Neuronal stem cell (in vitro differentiated cells): ENCODE data around the gene RFX1.

Experiments
- DNase-seq: peaks from one replicate; pipeline ENCODE4 v3.0.0-alpha.2; 2013; ENCODE audit warnings: low spot score
- H2AFZ ChIP-seq: one replicate; pipeline ENCODE4 v1.6.1; 2013; ENCODE audit warnings: mild to moderate bottlenecking, low read length, inconsistent platforms
- H2AK5ac ChIP-seq: 2 replicates; pipeline ENCODE4 v1.6.1; 2013; ENCODE audit warnings: low read depth, mild to moderate bottlenecking, inconsistent platforms, low read length, moderate library complexity, mixed read lengths
- H2BK120ac ChIP-seq: 2 replicates; pipeline ENCODE4 v1.6.1; 2013; ENCODE audit warnings: low read depth, mild to moderate bottlenecking, inconsistent platforms, low read length, moderate library complexity, mixed read lengths
- H2BK12ac ChIP-seq: one replicate; pipeline ENCODE4 v1.6.1; 2013; ENCODE audit warnings: low read length, inconsistent platforms
- H2BK15ac ChIP-seq: 2 replicates; pipeline ENCODE4 v1.6.1; 2013; ENCODE audit warnings: mild to moderate bottlenecking, low read length, inconsistent platforms, mixed read lengths
- H2BK5ac ChIP-seq: one replicate; pipeline ENCODE4 v1.6.1; 2013; ENCODE audit warnings: inconsistent platforms, mild to moderate bottlenecking, low read length, moderate library complexity
- H3K14ac ChIP-seq: one replicate; pipeline ENCODE4 v1.6.1; 2013; ENCODE audit warnings: low read length, inconsistent platforms
- H3K18ac ChIP-seq: 2 replicates; pipeline ENCODE4 v1.6.1; 2013; ENCODE audit warnings: low read length, inconsistent platforms
- H3K23ac ChIP-seq: 2 replicates; pipeline ENCODE4 v1.6.1; 2013; ENCODE audit warnings: low read depth, mild to moderate bottlenecking, mixed read lengths, low read length, inconsistent platforms; ENCODE audit not compliant: poor library complexity
- H3K27ac ChIP-seq: replicated peaks from 3 replicates; pipeline ENCODE4 v1.5.1; 2013; ENCODE audit warnings: low read length, inconsistent platforms
- H3K27me3 ChIP-seq, 3 experiments: 2 replicates each; pipeline ENCODE4 v1.6.1; 2013; ENCODE audit warnings: low read length in 3 of 3, mild to moderate bottlenecking in 2 of 3, inconsistent platforms in 1 of 3, low read depth in 1 of 3, mixed read lengths in 1 of 3, moderate library complexity in 1 of 3; ENCODE audit not compliant: control insufficient read depth in 3 of 3, insufficient read depth in 3 of 3
- H3K36me3 ChIP-seq, 2 donors: replicated peaks in 1 of 2; 2 replicates each; pipeline ENCODE4 v1.6.1; 2013; ENCODE audit warnings: low read length in 2 of 2; ENCODE audit not compliant: control insufficient read depth in 2 of 2, insufficient read depth in 2 of 2
- H3K4ac ChIP-seq: 2 replicates; pipeline ENCODE4 v1.6.1; 2013; ENCODE audit warnings: inconsistent platforms, mild to moderate bottlenecking, low read length, moderate library complexity
- H3K4me1 ChIP-seq, 2 donors: 1 replicate in 1 of 2; 2 replicates in 1 of 2; pipeline ENCODE4 v1.6.1; 2013; ENCODE audit warnings: low read length in 2 of 2, low read depth in 1 of 2; ENCODE audit not compliant: control insufficient read depth in 2 of 2, insufficient read depth in 1 of 2
- H3K4me2 ChIP-seq: one replicate; pipeline ENCODE4 v1.6.1; 2013; ENCODE audit warnings: mild to moderate bottlenecking, low read length, inconsistent platforms; ENCODE audit not compliant: insufficient read depth, poor library complexity, severe bottlenecking
- H3K4me3 ChIP-seq, 2 donors: 2 replicates each; pipeline ENCODE4 v1.5.1; 2013; ENCODE audit warnings: low read length in 2 of 2, mild to moderate bottlenecking in 2 of 2, inconsistent platforms in 1 of 2, moderate library complexity in 1 of 2
- H3K79me1 ChIP-seq: one replicate; pipeline ENCODE4 v1.6.1; 2013; ENCODE audit warnings: low read depth, mild to moderate bottlenecking, inconsistent platforms, low read length, moderate library complexity
- H3K9ac ChIP-seq: one replicate; pipeline ENCODE4 v1.6.1; 2013; ENCODE audit warnings: mild to moderate bottlenecking, low read depth, low read length, inconsistent platforms; ENCODE audit not compliant: poor library complexity
- H3K9me3 ChIP-seq, 2 donors: replicated peaks in 1 of 2; 2 replicates each; pipeline versions ENCODE3 to v1.6.1; 2013; ENCODE audit warnings: low read length in 2 of 2, mild to moderate bottlenecking in 2 of 2, inconsistent platforms in 1 of 2, low read depth in 1 of 2, mixed read lengths in 1 of 2, moderate library complexity in 1 of 2; ENCODE audit not compliant: control insufficient read depth in 2 of 2, insufficient read depth in 1 of 2
- H4K8ac ChIP-seq: one replicate; pipeline ENCODE4 v1.6.1; 2013; ENCODE audit warnings: low read depth, mild to moderate bottlenecking, inconsistent platforms, low read length, moderate library complexity
- H4K91ac ChIP-seq: one replicate; pipeline ENCODE4 v1.6.1; 2013; ENCODE audit warnings: low read length, low read depth, mild to moderate bottlenecking, inconsistent platforms; ENCODE audit not compliant: poor library complexity
- WGBS, 2 donors: extraction: QIAGEN DNeasy Blood & Tissue Kit; methylation state at CpG; one replicate each; pipeline ENCODE4 v1.1.7; 2013; ENCODE audit warnings: missing lambda C conversion rate in 2 of 2, mixed read lengths in 1 of 2; ENCODE audit not compliant: insufficient read length in 2 of 2, insufficient replicate concordance in 1 of 2; ENCODE audit errors: extremely low coverage in 2 of 2; 5-methylcytosine and 5-hydroxymethylcytosine counted together

The RFX1 gene

DNA sequence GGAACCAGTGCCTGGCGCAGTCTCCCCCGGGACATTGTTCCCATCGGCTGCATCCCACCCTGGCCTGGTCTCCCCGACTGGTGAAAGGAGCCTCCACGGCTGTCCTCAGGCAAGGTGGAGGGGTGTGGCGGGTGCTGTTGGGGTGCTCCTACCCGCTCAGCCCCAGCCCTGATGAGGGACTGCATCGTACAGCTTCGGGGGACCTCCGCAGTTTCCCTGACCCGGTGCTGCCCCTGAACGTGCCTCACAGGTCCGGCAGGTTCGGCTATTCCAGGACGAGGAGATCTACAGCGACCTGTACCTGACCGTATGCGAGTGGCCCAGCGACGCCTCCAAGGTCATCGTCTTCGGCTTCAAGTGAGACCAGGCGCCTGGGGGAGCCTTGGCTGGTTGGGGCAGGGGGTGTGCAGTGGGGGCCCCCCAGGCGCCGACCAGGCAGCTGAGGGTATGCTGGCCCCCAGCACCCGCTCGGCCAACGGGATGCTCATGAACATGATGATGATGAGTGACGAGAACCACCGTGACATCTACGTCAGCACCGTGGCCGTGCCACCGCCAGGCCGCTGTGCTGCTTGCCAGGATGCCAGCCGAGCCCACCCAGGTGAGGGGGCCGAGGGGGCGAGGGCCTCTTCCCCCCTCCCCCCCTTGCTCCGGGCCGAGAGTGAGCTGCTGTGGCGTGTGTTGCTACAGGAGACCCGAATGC, 50.3 kb downstream of the RFX1 start:
- no peak for DNase-seq
- Histone ChIP-seq H3K4me3 (no peak overlapping the region), H3K79me1 (peaks cover 30% of the 10 kb centered on the region), H2BK15ac (no peak overlapping the region), H2BK120ac (no peak overlapping the region), H3K9me3 (no peaks in the 10 kb centered on the region), H3K9ac (no peak overlapping the region), H3K4me2 (no peak overlapping the region), H2BK12ac (no peak overlapping the region), H4K91ac (no peak overlapping the region), H3K4ac (no peak overlapping the region), H4K8ac (no peak overlapping the region), H3K23ac (peak overlapping the region; percentile 73), H2AK5ac (no peak overlapping the region), H3K27me3 (no peaks in the 10 kb centered on the region), H3K14ac (no peak overlapping the region), H3K27ac (no peak overlapping the region), H3K36me3 (peaks cover 50 to 71% of the 10 kb centered on the region in 2 donors), H3K18ac (no peak overlapping the region), H3K4me1 (peaks cover 4 to 9% of the 10 kb centered on the region in 2 donors), H2AFZ (no peak overlapping the region), H2BK5ac (peak overlapping the region; percentile 5)
- WGBS, 2 donors, result no CpG with 5 or more reads among the region's 42 CpGs

- peak overlapping the region; percentile 32 to 65 for H3K4me3 ChIP-seq
- H2AK5ac ChIP-seq, result peak overlapping the region; percentile 56
- no peak overlapping the region for H3K4ac ChIP-seq
- peak overlapping the region; percentile 77 for H2BK5ac ChIP-seq
- no peak overlapping the region for H3K23ac ChIP-seq
- no peak overlapping the region for H3K27ac ChIP-seq
- H3K27me3 ChIP-seq, result no peaks in the 10 kb centered on the region
- H3K36me3 ChIP-seq, result peaks cover 36 to 55% of the 10 kb centered on the region in 2 donors
- no peak overlapping the region for H2BK120ac ChIP-seq
- H3K79me1 ChIP-seq, result peaks cover 30% of the 10 kb centered on the region
- DNase-seq, result no peak
- no peak overlapping the region for H3K9ac ChIP-seq
- peaks cover 4 to 9% of the 10 kb centered on the region in 2 donors for H3K4me1 ChIP-seq
- no peak overlapping the region for H2BK15ac ChIP-seq
- H2BK12ac ChIP-seq, result no peak overlapping the region
- no CpG with 5 or more reads among the region's 15 CpGs for WGBS, 2 donors
- H2AFZ ChIP-seq, result no peak overlapping the region
- H3K4me2 ChIP-seq, result no peak overlapping the region
- H4K91ac ChIP-seq, result no peak overlapping the region
- H3K9me3 ChIP-seq, result no peaks in the 10 kb centered on the region
- no peak overlapping the region for H3K14ac ChIP-seq
- H3K18ac ChIP-seq, result no peak overlapping the region
- no peak overlapping the region for H4K8ac ChIP-seq
Observed at GRCh38 chr19:13954185-13954584, 51.9 kb downstream of the RFX1 start.

DNA sequence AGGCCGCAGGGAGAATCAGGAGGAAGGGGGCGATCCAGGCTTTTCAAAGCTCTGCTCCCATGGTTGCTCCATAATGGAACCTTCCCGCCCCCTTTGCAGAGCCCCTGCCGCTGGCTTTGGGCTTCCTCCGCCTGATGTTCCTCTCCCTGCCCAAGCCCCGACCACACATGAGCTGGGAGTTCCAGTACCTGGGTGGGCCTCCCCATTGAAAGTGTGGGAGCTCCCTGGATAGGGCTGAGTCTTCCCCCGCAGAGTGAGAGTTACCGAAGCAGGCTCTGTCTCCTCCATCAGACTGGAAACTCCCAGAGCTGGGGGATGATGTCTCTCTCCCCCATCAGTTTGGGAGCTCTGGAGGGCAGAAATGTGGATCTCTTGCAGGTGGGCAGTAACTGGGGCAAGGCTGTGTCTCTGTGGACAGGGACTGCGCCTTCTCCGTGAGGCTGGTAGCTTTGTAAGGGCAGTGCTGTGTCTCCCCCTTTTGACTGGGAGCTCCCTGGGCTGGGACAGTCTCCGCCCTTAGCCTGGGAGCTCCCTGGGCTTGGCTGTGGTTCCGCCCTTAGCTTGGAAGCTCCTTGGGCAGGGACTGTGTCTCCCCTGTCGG, 53.1 kb downstream of the RFX1 start:
- Histone ChIP-seq H2BK5ac (peak overlapping the region; percentile 98), H3K27ac (peak overlapping the region; percentile 70), H3K4me3 (peak overlapping the region; percentile 65 to 84), H3K4ac (no peak overlapping the region), H3K36me3 (peaks cover 26 to 43% of the 10 kb centered on the region in 2 donors), H3K23ac (no peak overlapping the region), H2BK120ac (no peak overlapping the region), H4K91ac (no peak overlapping the region), H3K14ac (peak overlapping the region; percentile 67), H3K9ac (peak overlapping the region; percentile 65), H2BK12ac (no peak overlapping the region), H3K4me2 (peak overlapping the region; percentile 71), H3K9me3 (no peaks in the 10 kb centered on the region), H2AK5ac (no peak overlapping the region), H3K27me3 (no peaks in the 10 kb centered on the region), H2BK15ac (peak overlapping the region; percentile 81), H2AFZ (peak overlapping the region; percentile 96), H3K4me1 (peaks cover 4 to 9% of the 10 kb centered on the region in 2 donors), H3K79me1 (peaks cover 29% of the 10 kb centered on the region), H4K8ac (no peak overlapping the region), H3K18ac (peak overlapping the region; percentile 95)
- WGBS, 2 donors, result no CpG with 5 or more reads among the region's 13 CpGs
- peak; percentile 63 for DNase-seq

GRCh38 chr19:13952154-13952930, 53.8 kb downstream of the RFX1 start, which contains the start of gene DCAF15:
Gene DCAF15, plus strand, starts transcription at chr19:13952509. Its CDS starts 4 bp downstream, at chr19:13952513.
- Histone ChIP-seq H3K18ac (peak within 1 kb of the TSS; percentile 100), H3K27ac (peak within 1 kb of the TSS; percentile 98), H2BK15ac (peak within 1 kb of the TSS; percentile 81), H3K14ac (peak within 1 kb of the TSS; percentile 98), H2BK12ac (no peak within 1 kb of the TSS), H3K4me3 (peak within 1 kb of the TSS; percentile 65 to 92), H2BK5ac (peak within 1 kb of the TSS; percentile 98), H3K9ac (peak within 1 kb of the TSS; percentile 99), H2AK5ac (no peak within 1 kb of the TSS), H3K23ac (peak within 1 kb of the TSS; percentile 100), H3K4me1 (peaks cover 4 to 9% of the 10 kb centered on the region in 2 donors), H3K4ac (no peak within 1 kb of the TSS), H4K8ac (peak within 1 kb of the TSS; percentile 82), H3K9me3 (no peaks in the 10 kb centered on the region), H3K4me2 (peak within 1 kb of the TSS; percentile 87), H3K79me1 (peaks cover 27% of the 10 kb centered on the region), H2AFZ (peak within 1 kb of the TSS; percentile 96), H4K91ac (peak within 1 kb of the TSS; percentile 99), H2BK120ac (peak within 1 kb of the TSS; percentile 100), H3K36me3 (peaks cover 23 to 36% of the 10 kb centered on the region in 2 donors), H3K27me3 (no peaks in the 10 kb centered on the region)
- peak; percentile 99 for DNase-seq
- WGBS, 2 donors, result no CpG with 5 or more reads among the region's 65 CpGs
